ENCODE measurements around the gene TP63. TPM values are rescaled to one million over a fixed set of nuclear protein-coding genes. Genes with fewer than 3 reads are reported as not detected.

TP63 gene
- total RNA-seq, 1 donor: 0.43 TPM

- TF ChIP-seq CTCF (IDR thresholded peaks at IDR 0.05; ENCODE audit: insufficient read depth, low read depth, low read length): no peak
- peak; percentile 46 for DNase-seq (ENCODE audit: low read depth)
- H3K4me3 ChIP-seq (ENCODE audit: low read depth, low read length): no peak overlapping the region
Observed at GRCh38 chr3:189712906-189713483, 81.8 kb downstream of the TP63 start.

DNA sequence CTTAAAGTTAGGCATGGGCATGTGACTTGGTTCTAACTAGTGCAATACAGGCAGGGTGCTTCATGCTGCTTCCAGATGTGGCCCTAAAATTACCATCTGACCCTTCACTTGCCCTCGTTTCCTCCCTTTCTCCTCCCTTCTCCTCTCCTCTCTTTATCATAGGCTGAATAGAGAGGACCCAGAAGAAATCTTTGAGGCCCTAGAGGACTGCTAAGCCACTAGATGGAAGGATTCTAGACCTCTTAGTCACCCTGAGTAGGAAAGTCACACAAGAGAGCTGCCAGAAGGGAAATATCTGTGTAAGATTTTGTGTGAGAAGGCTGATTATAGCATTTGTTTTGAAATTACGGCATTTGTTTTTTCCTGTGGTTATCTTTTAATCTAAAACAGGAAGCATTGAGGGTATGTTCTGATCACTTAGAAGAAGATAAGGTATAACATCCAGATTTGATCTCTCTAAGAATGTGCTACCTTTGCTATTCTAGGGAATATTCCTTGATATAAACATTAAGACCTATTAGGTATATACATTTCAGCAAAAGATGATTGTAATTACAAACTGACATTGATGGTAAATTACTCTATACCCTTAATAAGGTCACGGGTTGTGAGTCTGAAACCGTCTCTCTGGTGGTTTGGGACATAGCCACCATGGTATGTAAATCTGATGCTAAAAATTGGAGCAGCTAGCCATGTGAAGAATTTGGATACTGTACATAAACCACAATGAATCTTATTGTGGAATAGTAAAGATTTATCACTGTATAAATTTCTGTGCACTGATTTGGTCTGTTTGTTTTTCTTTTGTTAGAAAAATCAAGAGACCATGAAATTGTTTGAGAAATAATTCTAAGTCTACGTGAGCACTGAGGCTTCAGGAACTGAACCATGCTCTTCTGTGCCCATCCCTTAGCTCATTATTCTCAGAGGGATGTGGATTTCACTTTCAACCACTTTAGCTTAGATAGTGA is 84.1 kb downstream of the TP63 start:
- TF ChIP-seq CTCF (IDR thresholded peaks at IDR 0.05; ENCODE audit: insufficient read depth, low read depth, low read length): no peak
- no peak overlapping the region for H3K4me3 ChIP-seq (ENCODE audit: low read depth, low read length)
- peak; percentile 82 for DNase-seq (ENCODE audit: low read depth)

- no peak overlapping the region for H3K4me3 ChIP-seq (ENCODE audit: low read depth, low read length)
- no peak for DNase-seq (ENCODE audit: low read depth)
Observed at GRCh38 chr3:189718215-189718614, 87.0 kb downstream of the TP63 start.

GRCh38 chr3:189720736-189721417 is 89.7 kb downstream of the TP63 start:
- no peak for DNase-seq (ENCODE audit: low read depth)
- TF ChIP-seq CTCF (IDR thresholded peaks at IDR 0.05; ENCODE audit: insufficient read depth, low read depth, low read length): no peak
- H3K4me3 ChIP-seq (ENCODE audit: low read depth, low read length): no peak overlapping the region

More at GRCh38 chr3:189718215-189718614, 87.0 kb downstream of the TP63 start:
- TF ChIP-seq CTCF (IDR thresholded peaks at IDR 0.05; ENCODE audit: insufficient read depth, low read depth, low read length): no peak

- H3K4me3 ChIP-seq (ENCODE audit: low read depth, low read length): no peak overlapping the region
- no peak for DNase-seq (ENCODE audit: low read depth)
- TF ChIP-seq CTCF (IDR thresholded peaks at IDR 0.05; ENCODE audit: insufficient read depth, low read depth, low read length): no peak
Observed at GRCh38 chr3:189721873-189722665, 90.9 kb downstream of the TP63 start.

GRCh38 chr3:189724356-189724755 is 93.2 kb downstream of the TP63 start:
- peak; percentile 28 for DNase-seq (ENCODE audit: low read depth)
- no peak for TF ChIP-seq CTCF (IDR thresholded peaks at IDR 0.05; ENCODE audit: insufficient read depth, low read depth, low read length)
- no peak overlapping the region for H3K4me3 ChIP-seq (ENCODE audit: low read depth, low read length)

Measured in fibroblast of villous mesenchyme (primary cell).